HG03342 (cell line): ENCODE results near the gene CD84.
"Not testable (repeated sequence)": the region's sequence is repeated elsewhere in the genome, so short reads cannot be mapped to it uniquely, and the experiment has no call there.

ENCODE experiments used
- ATAC-seq: cut with Tn5 transposase; IDR thresholded peaks from one replicate; pipeline ENCODE4 v1.9.1; 2021; ENCODE audit warnings: mild to moderate bottlenecking, moderate library complexity; ENCODE audit not compliant: unreplicated experiment

Gene CD84

DNA sequence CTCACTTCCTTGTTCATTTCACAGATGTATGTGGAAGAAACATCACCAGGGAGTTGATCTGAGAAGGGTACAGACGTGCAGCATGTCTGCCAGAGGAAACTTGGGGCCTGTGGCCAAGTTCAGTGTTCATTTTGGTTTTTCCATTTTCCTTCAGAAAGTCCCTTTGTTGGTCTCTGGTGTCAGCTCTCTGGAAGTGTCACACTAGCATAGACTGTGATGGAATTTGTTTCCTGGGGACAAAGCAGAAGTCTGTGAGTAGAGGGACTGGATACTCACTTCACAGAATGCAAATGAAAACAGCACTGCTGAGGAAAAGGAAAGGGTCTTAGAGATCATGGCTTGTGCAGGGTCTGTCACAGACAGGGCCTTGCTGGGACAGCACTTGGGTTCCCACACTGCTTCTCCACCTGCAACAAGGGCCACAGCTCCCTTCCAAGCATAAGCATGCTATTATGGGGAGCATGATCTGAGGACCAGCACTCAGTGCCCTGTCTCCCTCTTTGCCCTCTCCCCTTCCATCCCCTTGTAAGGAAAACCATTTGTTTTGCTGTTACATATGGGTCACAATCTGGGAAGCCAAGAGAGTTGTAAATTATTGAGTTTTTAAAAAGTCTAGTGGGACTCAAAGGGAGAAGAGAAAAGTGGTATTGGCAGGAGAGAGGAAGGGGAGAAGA is 31.4 kb upstream of the CD84 start:
- no peak for ATAC-seq

DNA sequence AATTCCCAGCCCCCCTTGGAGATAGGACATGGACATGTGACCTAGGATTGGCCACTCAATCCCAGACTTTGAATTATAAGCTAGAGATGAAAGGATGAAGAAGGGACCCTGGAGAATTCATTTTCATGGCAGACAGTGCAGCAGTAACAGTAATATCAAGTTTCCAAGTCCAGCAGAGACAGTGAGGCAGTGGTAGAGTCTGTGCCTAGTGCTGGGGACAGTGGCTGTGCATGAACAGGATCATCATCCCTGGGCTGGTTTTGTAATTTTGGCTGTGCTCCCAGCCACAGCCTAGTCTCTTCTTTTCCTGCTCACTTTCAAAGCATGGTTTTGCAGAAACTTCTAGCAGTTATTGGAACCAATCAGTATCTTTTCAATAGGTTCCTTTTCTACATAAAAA is 29.6 kb upstream of the CD84 start:
- no peak for ATAC-seq

DNA sequence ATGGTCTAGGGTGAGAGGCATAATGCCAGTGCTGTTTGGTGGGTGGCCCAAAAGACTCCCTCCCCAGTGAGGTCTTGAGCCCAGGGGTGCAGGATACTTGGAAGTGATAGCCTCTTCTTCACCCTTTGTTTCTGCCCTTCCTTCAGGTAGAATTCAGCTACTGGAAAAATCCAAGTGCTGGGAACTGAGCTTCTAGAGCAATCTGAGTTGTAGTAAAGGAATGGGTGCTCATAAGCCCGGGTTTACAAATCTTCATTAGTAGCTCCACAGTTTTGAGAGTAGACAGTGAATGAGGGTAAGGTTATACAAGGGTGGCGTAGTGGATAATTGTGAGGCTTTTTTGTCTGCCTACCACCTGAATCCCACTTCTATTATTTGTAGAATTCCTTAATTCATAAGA is 29.2 kb upstream of the CD84 start:
- no peak for ATAC-seq

DNA sequence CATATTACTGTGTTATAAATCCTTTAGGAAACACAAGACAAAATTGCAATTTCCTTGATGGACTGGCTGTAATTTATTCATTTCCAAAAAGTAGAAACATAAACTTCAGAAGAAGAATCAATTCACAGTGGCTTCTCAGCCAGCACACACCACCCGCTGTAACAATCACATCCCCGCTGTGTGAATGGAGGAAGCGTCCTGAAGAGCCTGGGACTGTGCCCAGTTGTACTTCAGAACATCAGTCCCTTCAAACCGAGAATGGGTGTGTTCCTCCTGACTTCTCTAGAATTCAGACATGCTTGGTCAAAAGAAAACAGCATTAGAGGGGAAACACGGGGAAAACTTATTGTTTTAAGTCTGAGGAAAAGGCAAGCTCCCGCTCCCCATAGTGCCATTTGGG is 28.8 kb upstream of the CD84 start:
- ATAC-seq = no peak

DNA sequence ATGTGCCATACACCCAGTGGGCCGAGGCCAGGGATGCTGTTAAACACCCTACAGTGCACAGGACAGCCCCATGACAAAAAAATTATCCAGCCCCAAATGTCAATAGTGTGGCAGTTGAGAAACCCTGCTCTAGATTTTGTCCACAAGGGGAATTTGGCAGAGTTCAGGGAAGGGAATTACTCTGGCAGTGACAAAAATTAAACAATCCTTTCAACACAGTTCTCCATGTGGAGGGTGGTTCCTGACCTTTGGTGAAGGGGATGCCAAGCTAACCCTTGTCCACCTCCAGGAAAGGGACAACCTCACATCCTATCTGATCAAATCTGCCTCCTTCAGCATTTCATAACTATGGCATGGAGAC is 28.4 kb upstream of the CD84 start:
- ATAC-seq = peak; percentile 11

DNA sequence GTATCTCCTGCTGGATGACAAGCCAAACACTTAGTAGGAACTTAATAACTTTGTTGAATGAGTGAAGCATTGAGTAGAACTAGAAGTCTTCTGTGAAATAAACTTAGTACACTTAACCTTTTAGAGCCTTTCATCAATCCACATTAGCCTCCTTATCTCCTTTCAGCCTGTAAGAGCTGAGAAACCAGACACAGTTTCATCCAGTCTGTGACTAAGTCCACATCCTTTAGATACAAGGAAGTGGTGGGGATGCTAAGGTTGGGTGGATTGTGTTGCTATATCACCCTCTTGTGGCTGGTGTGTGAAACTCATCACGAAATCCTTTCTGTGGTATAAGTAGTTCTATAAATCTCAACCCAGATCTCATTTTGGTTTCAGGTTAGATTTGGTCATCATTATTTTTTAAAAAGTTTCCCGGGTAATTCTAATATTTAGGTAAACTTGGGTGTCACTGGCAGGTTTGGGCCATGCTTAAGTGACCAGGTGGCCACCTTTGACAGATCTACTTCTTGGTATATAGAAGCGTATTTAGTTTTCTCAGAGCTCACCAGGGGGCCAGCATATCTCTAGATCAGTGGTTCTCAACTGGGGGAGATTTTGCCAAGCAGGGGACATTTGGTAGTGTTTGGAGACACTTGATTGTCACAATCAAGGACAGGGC is 27.8 kb upstream of the CD84 start:
- peak; percentile 65 for ATAC-seq

DNA sequence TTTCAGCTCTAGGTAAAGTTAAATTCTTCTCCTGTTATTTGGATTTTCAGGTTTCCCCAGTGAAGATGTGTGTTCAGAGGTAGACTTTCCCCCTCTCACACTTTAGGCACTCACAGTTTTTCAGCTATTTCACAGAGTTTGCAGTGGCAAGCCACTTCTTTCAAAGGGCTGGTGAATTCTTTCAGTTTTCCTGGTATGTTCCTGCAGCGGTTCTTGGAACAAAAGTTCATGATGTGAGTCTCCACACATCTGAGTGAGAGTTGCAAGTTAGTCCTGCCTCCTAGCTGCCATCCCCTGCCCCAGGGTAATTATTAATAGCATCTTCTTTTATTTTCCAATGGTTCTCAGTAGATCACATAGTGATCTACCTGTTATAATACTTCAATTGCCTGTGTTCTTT is 27.3 kb upstream of the CD84 start:
- no peak for ATAC-seq

DNA sequence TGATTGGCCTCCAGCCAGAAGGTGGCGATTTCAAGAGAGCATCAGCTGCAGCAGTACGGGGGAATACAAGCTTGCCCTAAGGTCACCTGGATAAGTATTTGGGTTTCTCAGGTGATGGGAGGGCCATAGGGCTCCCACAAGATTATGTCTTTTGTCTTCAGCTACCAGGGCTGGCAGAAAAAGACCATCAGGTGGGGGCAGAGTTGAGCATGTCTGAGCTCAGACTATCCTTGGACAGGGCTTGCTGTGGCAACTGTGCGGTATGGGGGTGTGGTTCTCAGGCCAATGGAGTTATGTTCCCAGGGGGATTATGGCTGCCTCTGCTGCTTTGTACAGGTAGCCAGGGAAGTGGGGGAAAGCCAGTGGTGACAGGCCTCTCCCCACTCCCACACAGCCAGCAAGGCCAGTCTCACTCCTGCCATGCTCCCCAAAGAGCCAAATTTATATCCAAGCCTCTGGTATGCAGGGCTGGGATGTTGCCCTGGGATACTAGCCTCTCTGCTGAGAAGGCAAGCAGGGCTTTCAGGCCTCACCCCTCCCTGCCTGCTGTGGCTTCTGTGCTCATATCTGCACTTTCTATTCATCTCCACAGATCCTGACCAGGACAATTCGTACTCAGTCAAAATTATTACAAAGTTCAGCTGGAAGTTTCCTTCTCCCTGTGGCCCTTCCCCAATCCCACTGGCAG is 26.6 kb upstream of the CD84 start:
- ATAC-seq = no peak

DNA sequence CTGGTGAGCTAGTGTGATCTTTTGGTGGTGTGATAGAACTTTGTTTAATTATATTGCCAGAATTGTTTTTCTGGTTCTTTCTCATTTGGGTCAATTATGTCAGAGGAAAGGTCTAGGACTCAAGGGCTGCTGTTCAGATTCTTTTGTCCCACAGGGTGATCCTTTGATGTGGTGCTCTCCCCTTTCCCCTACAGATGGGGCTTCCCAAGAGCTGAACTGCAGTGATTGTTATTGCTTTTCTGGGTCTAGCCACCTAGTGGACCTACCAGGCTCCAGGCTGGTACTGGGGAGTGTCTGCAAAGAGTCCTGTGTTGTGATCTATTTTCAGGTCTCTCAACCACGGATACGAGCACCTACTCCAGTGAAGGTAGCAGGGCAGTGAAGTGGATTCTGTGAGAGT is 25.9 kb upstream of the CD84 start:
- no peak for ATAC-seq

DNA sequence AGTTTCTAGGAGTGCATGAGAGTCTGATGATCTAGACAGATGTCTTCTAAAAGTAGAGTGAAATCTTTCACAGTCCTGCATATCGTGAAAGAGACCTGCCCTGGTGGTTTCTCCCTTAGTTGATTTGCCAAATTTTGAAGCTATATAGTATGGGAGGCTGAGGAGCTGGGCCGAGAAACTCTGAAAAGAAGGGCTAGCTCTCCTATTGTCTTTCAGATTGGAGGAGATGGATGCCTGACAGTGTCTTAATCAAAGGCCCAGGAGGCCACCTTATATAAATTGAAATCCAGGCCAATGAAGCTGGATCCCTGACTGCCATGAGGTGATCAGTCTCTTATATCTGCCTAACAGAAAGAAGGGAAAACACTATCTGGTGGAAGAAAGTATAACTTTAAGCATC is 18.4 kb upstream of the CD84 start:
- ATAC-seq = no peak

DNA sequence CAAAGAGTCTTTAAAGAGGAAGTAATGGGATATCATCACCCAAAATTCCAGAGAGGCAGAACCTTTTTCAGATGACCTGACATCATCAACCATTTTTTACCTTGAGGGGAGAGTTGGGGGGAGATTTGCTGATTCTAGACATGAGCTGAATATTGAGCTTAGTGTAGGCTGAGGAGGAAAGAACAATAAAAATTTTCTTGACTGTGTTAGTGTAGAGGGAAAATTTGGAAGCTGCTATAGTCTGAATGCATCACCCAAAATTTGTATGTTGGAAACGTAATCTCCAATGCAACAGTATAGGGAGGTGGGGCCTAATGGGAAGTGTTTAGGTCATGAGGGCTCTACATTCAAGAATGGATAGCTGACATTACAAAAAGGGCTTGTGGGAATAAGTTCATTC is 17.8 kb upstream of the CD84 start:
- no peak for ATAC-seq

DNA sequence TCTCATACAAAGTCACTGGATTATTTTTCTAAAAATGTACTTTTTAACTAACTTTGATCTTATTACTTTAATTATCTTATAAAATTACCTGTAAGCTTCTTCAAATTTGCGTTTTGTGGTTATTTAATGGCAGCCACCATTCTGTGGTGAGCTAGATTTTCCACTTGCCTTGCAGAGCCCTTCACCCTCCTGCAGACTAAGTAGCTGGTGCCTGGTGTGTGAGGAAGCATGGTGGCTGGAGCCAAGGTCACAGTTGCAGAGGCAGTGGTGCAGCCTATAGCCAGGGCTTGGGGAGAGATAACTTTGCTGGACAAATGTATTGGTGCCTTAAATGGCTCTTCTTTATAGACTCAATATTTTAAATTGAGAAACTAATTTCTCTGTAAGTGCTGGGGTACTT is 11.2 kb upstream of the CD84 start:
- ATAC-seq = no peak

DNA sequence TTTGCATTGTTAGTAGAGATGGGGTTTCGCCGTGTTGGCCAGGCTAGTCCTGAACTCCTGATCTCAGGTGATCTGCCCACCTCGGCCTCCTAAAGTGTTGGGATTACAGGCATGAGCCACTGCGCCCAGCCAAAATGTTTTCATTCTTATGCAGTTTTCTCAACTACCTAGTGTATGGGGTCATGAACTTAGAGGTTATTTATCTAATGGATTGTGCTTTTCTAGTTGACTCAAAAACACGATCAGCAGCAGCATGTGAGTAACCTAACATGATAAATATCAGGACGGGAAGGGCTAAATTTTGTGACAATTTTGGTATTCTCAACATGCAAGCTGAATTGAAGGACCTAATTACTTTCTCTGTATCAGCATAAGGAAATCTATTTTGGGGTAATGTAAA is 9.2 kb upstream of the CD84 start:
- ATAC-seq = no peak

DNA sequence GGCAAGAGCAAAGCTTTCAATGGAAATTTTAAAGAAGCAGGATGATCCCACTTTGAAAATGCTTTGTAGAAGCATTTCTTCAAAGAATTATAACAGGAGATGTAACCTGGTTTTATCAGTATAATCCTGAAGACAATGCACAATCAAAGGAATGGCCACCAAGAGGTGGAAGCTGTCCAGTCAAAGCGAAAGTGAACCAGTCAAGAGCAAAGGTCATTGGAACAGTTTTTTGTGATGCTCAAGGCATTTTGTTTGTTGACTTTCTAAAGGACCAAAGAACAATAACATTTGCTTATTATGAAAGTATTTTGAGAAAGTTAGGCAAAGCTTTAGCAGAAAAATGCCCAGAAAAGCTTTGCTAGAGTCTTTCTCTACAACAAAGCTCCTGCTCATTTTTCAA is 5.5 kb upstream of the CD84 start:
- ATAC-seq = no peak

DNA sequence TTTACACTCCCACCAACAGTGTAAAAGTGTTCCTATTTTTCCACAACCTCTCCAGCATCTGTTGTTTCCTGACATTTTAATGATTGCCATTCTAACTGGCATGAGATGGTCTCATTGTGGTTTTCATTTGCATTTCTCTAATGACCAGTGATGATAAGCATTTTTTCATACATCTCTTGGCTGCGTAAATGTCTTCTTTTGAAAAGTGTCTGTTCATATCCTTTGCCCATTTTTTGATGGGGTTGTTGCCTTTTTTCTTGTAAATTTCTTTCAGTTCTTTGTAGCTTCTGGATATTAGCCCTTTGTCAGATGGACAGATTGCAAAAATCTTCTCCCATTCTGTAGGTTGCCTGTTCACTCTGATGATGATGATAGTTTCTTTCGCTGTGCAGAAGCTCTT is 3.7 kb upstream of the CD84 start:
- not testable (repeated sequence) for ATAC-seq

DNA sequence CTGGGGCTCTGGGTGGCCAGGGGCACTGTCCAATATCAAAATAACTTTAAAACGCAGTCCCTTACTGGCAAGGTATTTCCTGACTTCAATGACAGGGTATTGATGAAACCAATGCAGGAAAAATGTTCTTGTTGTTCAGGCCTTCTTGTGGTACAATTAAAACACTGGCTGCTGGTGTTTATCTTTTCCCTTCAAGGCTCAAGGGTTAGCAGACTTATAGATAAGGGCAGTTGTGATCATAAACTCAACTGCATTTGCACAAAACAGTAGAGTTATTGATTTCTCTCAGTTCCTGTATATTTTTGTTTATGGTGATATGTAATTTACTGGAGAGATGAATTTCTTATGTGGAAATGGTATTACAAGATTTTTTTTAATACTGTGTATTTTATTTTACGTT is 2.7 kb upstream of the CD84 start:
- ATAC-seq = no peak

DNA sequence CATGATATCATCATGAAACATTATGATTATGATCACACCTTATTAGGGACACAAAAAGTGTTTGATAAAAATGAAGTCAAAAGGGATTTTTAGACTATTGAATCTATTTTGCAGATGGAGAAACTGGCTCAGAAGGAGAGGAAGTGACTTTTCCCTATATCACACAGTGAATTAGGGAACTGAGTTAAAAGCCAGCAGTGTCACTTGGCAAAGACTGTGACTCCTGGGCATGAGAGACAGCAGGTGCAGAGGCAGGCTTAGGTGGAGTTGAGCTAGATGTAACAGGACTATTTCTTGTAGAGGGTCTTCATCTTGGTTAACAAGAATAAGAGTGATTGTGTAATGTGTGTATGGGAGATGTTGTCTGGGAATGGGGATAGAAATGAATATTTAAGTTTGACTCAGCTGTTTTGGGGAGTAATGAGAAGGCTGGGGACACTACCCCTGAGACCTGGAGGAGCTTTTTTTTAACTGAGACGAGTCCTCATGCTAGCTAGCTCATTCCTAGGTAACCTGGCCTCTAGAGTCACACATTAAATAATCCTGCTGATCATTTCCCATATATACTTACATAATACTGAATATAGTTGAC is 1.0 kb upstream of the CD84 start:
- ATAC-seq = no peak

DNA sequence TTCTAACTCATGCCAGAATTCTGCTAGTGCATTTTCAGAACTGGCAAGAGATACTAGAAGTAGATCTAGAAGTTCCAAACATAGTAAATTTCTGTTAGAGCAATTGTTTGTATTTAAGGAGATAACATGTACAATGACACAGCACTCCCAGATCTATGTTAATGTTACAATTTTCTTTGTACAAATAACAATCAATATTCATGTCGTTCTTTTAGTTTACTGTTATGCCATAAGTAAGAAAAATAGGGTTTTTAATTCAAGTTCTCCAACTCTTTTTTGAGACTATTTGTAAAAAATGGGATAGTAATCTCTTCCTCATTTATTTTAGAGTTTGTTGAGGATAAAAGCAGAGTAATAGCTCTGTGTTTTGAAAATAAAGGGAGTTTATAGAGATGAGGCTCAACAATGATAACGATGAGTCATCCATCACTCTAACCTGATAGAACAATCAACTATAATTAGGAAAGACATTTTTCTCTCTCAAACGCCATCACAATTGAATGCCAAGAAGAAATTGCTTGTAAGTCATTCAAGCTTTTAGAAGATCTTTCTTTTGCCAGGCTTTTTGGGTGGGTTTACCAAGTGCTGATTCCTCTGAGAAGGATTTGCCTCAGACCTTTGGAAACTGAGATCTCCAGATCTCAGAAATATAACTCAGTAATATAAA is 638 bp downstream of the CD84 start:
- ATAC-seq = no peak

DNA sequence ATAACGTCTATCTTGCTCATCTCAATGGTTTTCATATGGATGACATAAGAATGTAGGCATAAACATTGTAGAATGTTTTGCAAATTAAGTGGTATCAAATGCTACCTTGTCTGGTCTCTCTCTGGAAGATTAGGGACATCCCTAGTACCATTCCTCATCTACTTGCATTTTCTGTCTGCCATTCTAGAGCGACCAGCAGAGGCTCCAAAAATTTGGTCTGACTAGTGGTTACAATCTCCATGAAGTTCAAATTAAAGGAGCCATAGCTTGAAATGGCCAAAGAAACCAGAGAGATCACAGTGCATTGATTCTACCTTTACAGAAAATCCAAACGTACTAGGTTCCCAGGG is 1.1 kb downstream of the CD84 start:
- ATAC-seq = no peak

DNA sequence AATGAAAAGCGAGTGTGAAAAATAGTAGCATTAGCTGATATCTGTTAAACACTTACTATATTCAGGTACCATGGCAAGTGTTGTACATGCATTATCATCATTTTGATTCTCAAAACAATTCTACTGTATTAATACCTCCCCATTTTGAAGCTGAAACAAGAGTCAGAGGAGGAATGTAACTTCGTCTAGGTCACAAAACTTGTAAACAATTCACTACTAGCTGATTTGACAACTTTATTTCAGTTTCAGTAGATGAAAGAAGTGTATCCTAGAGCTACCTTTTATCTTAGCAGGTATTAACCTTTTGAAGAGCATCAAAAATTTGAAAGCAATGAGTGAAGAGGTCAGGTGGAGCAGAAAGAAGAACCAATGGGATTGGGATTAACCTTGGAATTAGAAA is 1.6 kb downstream of the CD84 start:
- ATAC-seq = no peak

DNA sequence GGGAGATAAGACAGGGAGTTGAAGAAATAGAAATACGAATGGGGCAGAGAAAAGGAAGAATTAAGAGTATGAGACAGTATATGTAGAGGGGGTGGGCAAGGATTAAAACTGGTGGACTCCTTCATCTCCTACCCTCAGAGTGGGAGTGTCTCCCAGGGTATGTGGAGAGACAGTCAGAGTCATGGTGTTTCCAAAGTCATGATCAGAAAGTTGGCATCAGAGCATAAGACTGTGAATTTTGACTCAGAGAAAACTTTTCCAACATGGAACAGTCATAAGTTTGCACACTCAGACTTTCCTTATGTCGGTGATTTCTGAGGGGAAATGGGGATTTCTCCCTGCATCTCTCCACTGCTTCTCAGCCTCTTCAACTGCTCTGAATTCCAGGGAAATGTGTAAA is 2.4 kb downstream of the CD84 start:
- no peak for ATAC-seq

DNA sequence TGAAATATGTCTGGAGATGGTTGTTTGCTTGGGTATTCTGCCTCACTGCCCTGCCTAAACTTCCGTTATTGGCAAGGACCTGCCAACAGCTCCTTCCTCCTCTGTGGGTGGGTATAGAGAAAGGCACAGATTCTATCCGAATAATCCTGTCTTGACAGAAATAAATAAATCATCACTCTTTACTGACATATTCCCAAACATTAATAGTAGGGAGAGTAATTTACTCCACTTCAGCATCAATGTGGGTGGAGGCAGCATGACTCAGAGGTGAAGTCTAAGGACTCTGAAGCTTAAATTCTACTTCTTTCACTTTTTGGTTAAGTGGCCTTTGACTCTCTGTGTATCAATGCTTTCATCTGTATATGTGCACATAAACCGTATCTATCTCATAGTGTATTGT is 2.9 kb downstream of the CD84 start:
- no peak for ATAC-seq
